HCT116 (cell line): Measurements from ENCODE around the gene TMEM132D. TPM values are rescaled to one million over a fixed set of nuclear protein-coding genes. Genes with fewer than 3 reads are reported as not detected.

ENCODE experiments used
- ATAC-seq: fragments of 200-7000 bp; cut with Tn5 transposase; 2 replicates; pipeline ENCODE4 v1.9.1; 2020; ENCODE audit warnings: mild to moderate bottlenecking, moderate library complexity
- BruUV-seq: library from RNA; stranded (reverse); fragments of 400-500 nt; replicated peaks from 2 replicates; lab custom pipeline; 2021; lab: Mats Ljungman, UMichigan
- CTCF ChIA-PET: fragments of 300-600 bp; sonication (Branson Sonifier 250); formaldehyde crosslinking; loops from one replicate; lab custom pipeline; 2021; ENCODE audit warnings: antibody characterized with exemption; lab: Charles Lee
- POLR2A ChIA-PET: fragments of 300-600, 350-600 bp; sonication (Branson Sonifier 250); formaldehyde crosslinking; loops from one replicate; lab custom pipeline; 2021; ENCODE audit warnings: antibody characterized with exemption; lab: Charles Lee
- RAD21 ChIA-PET, 2 experiments: fragments of 300-600 bp; sonication (Branson Sonifier 250); formaldehyde crosslinking; loops; one replicate each; lab custom pipeline; 2023; ENCODE audit warnings: low total read pairs in 2 of 2; ENCODE audit not compliant: uncharacterized antibody in 2 of 2, unreplicated experiment in 2 of 2, low non-redundant PET in 1 of 2; lab: Charles Lee
- DNase-seq: peaks from one replicate; pipeline ENCODE4 v3.0.0-alpha.2; 2010; ENCODE audit warnings: low read depth, low spot score
- H2AFZ ChIP-seq: fragments of 200-600 bp; shearing (Covaris generic), sonication (generic); 2 replicates; pipeline ENCODE4 v1.6.1; 2017; ENCODE audit warnings: low read depth, mixed run types, mixed read lengths, antibody characterized with exemption, low read length; ENCODE audit not compliant: poor library complexity, severe bottlenecking
- H3K27ac ChIP-seq: 2 replicates; pipeline ENCODE4 v1.5.1; 2012; ENCODE audit warnings: low read depth, low read length
- H3K27me3 ChIP-seq: fragments of 200-600 bp; sonication (generic); 2 replicates; pipeline ENCODE4 v1.6.1; 2016; ENCODE audit warnings: mixed run types, low read length, mixed read lengths; ENCODE audit not compliant: insufficient read depth
- H3K36me3 ChIP-seq, 2 experiments: fragments of 200-500 bp in 1 of 2; fragments of 200-600 bp in 1 of 2; sonication (Bioruptor generic) in 1 of 2; sonication (generic) in 1 of 2; 2 replicates each; pipeline versions ENCODE4 v1.5.1 to v1.6.1; 2014 to 2016; ENCODE audit warnings: low read length in 2 of 2, inconsistent platforms in 1 of 2, mixed read lengths in 1 of 2, mixed run types in 1 of 2; ENCODE audit not compliant: insufficient read depth in 2 of 2, control insufficient read depth in 1 of 2
- H3K4me1 ChIP-seq, 2 experiments: fragments of 200-600 bp in 1 of 2; sonication (generic) in 1 of 2; 2 replicates each; pipeline versions ENCODE4 v1.5.1 to v1.6.1; 2012 to 2017; ENCODE audit warnings: low read length in 2 of 2, inconsistent platforms in 1 of 2, mild to moderate bottlenecking in 1 of 2, mixed read lengths in 1 of 2, mixed run types in 1 of 2, moderate library complexity in 1 of 2; ENCODE audit not compliant: insufficient read depth in 2 of 2, control insufficient read depth in 1 of 2
- H3K4me2 ChIP-seq: fragments of 200-600 bp; sonication (generic); 2 replicates; pipeline ENCODE4 v1.6.1; 2017; ENCODE audit warnings: mixed run types, low read length, mixed read lengths
- H3K4me3 ChIP-seq, 2 experiments: fragments of 200-600 bp in 1 of 2; sonication (generic) in 1 of 2; replicated peaks in 1 of 2; 2 replicates each; pipeline ENCODE4 v1.5.1; 2011 to 2016; ENCODE audit warnings: low read length in 2 of 2, control low read depth in 1 of 2, low read depth in 1 of 2, mild to moderate bottlenecking in 1 of 2, mixed read lengths in 1 of 2, mixed run types in 1 of 2
- H3K79me2 ChIP-seq: fragments of 200-600 bp; sonication (generic); 2 replicates; pipeline ENCODE4 v1.6.1; 2017; ENCODE audit warnings: mild to moderate bottlenecking, mixed run types, low read length, moderate library complexity, mixed read lengths; ENCODE audit not compliant: insufficient read depth
- H3K9ac ChIP-seq: fragments of 200-600 bp; sonication (generic); 2 replicates; pipeline ENCODE4 v1.6.1; 2016; ENCODE audit warnings: low read length, mixed read lengths
- H3K9me2 ChIP-seq: fragments of 200-600 bp; sonication (generic), shearing (Covaris generic); 2 replicates; pipeline ENCODE4 v1.6.1; 2017; ENCODE audit warnings: mixed run types, mild to moderate bottlenecking, moderate library complexity; ENCODE audit not compliant: insufficient read depth
- H3K9me3 ChIP-seq, 2 experiments: fragments of 200-500 bp in 1 of 2; fragments of 200-600 bp in 1 of 2; sonication (Bioruptor generic) in 1 of 2; sonication (generic) in 1 of 2; 2 replicates each; pipeline ENCODE4 v1.6.1; 2014 to 2017; ENCODE audit warnings: low read length in 2 of 2, mixed read lengths in 2 of 2, inconsistent platforms in 1 of 2, low read depth in 1 of 2, mild to moderate bottlenecking in 1 of 2, mixed run types in 1 of 2, moderate library complexity in 1 of 2; ENCODE audit not compliant: control insufficient read depth in 1 of 2, insufficient read depth in 1 of 2
- H4K20me1 ChIP-seq: fragments of 200-600 bp; sonication (generic), shearing (Covaris generic); 2 replicates; pipeline ENCODE4 v1.6.1; 2017; ENCODE audit warnings: mixed run types, mild to moderate bottlenecking, moderate library complexity; ENCODE audit not compliant: insufficient read depth
- CBX3 ChIP-seq: IDR thresholded peaks from 2 replicates; pipeline ENCODE4 v1.6.1; 2012; ENCODE audit warnings: low read depth
- EGR1 ChIP-seq: IDR thresholded peaks from 2 replicates; pipeline ENCODE4 v1.6.1; 2012; ENCODE audit warnings: low read depth
- ELF1 ChIP-seq: IDR thresholded peaks from 2 replicates; pipeline ENCODE4 v1.6.1; 2012; ENCODE audit warnings: low read depth, borderline replicate concordance
- EZH2 ChIP-seq: fragments of 200-600 bp; sonication (generic); IDR thresholded peaks from 2 replicates; pipeline ENCODE4 v1.6.1; 2017; ENCODE audit warnings: antibody characterized with exemption, mixed run types
- EZH2phosphoT487 ChIP-seq: fragments of 200-600 bp; IDR thresholded peaks from 2 replicates; pipeline ENCODE4 v1.6.1; 2018; ENCODE audit warnings: antibody characterized with exemption, borderline replicate concordance
- FOSL1 ChIP-seq: IDR thresholded peaks from 2 replicates; pipeline ENCODE4 v1.6.1; 2012; ENCODE audit warnings: low read depth
- JUND ChIP-seq: IDR thresholded peaks from 2 replicates; pipeline ENCODE4 v1.6.1; 2012
- POLR2A ChIP-seq: IDR thresholded peaks from 2 replicates; pipeline ENCODE4 v1.7.0; 2011; ENCODE audit warnings: borderline replicate concordance; ENCODE audit not compliant: insufficient read depth, insufficient read length; ENCODE audit errors: extremely low read depth
- POLR2AphosphoS5 ChIP-seq: IDR thresholded peaks from 2 replicates; pipeline ENCODE4 v1.6.1; 2011; ENCODE audit warnings: mild to moderate bottlenecking, low read depth, low read length, moderate library complexity
- RAD21 ChIP-seq: IDR thresholded peaks from 2 replicates; pipeline ENCODE4 v1.6.1; 2012; ENCODE audit warnings: low read depth, mild to moderate bottlenecking
- SP1 ChIP-seq: IDR thresholded peaks from 2 replicates; pipeline ENCODE4 v1.6.1; 2012; ENCODE audit warnings: low read depth
- SRF ChIP-seq: IDR thresholded peaks from 2 replicates; pipeline ENCODE4 v1.6.1; 2012; ENCODE audit warnings: low read depth
- TCF7L2 ChIP-seq: IDR thresholded peaks from 2 replicates; pipeline ENCODE4 v1.7.0; 2011; ENCODE audit warnings: borderline replicate concordance, inconsistent platforms; ENCODE audit not compliant: insufficient read depth, insufficient read length; ENCODE audit errors: extremely low read depth
- ZFX ChIP-seq: fragments of 450-650 bp; IDR thresholded peaks from 2 replicates; pipeline ENCODE4 v1.6.1; 2017
- ZNF274 ChIP-seq: fragments of 200-500 bp; sonication (Bioruptor generic); IDR thresholded peaks from 2 replicates; pipeline ENCODE4 v1.6.1; 2014; ENCODE audit warnings: mild to moderate bottlenecking, low read depth, low read length, inconsistent platforms
- intact Hi-C: fragments of 100-400 bp; cut with micrococcal nuclease; formaldehyde crosslinking; loops from 2 replicates; pipeline ENCODE4 v1.10.0; 2022
- total RNA-seq: library from RNA; stranded (reverse); gene quantifications from one replicate; pipeline ENCODE4 v1.2.1, GENCODE V29; 2021; ENCODE audit not compliant: unreplicated experiment
- TF ChIP-seq, protein P1 (sequence below), 3 experiments: fragments of 200-600 bp in 1 of 3; sonication (generic) in 1 of 3; IDR thresholded peaks in 2 of 3; conservative IDR thresholded peaks in 1 of 3; 2 replicates each; pipeline ENCODE4 v1.5.1; 2012 to 2017; ENCODE audit warnings: low read depth in 2 of 3, low read length in 2 of 3, antibody characterized with exemption in 1 of 3, borderline replicate concordance in 1 of 3, control low read depth in 1 of 3, mild to moderate bottlenecking in 1 of 3, mixed read lengths in 1 of 3, mixed run types in 1 of 3, moderate library complexity in 1 of 3; ENCODE audit not compliant: insufficient read depth in 1 of 3
- TF ChIP-seq, protein P2 (sequence below): IDR thresholded peaks from 2 replicates; pipeline ENCODE4 v1.6.1; 2011; ENCODE audit warnings: mild to moderate bottlenecking, low read length, moderate library complexity; ENCODE audit not compliant: insufficient replicate concordance; ENCODE audit errors: extremely low read depth
- TF ChIP-seq, protein P3 (sequence below): IDR thresholded peaks from 2 replicates; pipeline ENCODE4 v1.6.1; 2012; ENCODE audit warnings: low read depth

Gene TMEM132D
- total RNA-seq, 1 experiment from 2014 or later: not detected

DNA sequence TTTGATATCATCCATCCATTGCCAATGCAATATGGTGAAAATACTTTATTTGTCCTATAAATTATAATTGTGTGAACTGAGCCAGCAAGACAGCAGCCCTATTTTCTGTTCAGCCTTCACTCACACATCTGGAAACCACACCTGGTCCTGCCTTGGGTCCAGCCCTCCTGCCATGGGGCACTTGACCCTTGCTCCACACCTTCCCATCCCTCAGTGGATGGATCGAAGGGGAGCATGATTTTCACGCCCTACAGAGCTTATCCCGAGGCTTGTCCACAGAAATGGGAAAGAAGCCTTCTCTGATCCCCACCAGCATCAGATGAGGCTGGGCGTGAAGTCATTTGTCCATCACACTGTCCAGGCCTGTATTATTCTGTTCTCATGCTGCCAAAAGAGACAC lies 10.1 kb downstream of the TMEM132D start:
- ATAC-seq: no peak
- H4K20me1 ChIP-seq: no peaks in the 10 kb centered on the region
- ChIA-PET POLR2A (no interaction called here), CTCF (no interaction called here), RAD21 (no interaction called here)
- H3K9me3 ChIP-seq: peaks cover 4 to 18% of the 10 kb centered on the region in 2 experiments; a peak in 2 of 4 replicates
- no peaks in the 10 kb centered on the region for H3K9me2 ChIP-seq
- H3K9ac ChIP-seq: no peak overlapping the region
- DNase-seq: no peak
- H3K27ac ChIP-seq: no peak overlapping the region
- no peak overlapping the region for H3K4me2 ChIP-seq
- no peaks in the 10 kb centered on the region for H3K79me2 ChIP-seq
- H3K36me3 ChIP-seq: no peaks in the 10 kb centered on the region
- no peaks in the 10 kb centered on the region for H3K27me3 ChIP-seq
- intact Hi-C loops: no loop called here
- no peaks in the 10 kb centered on the region for H3K4me1 ChIP-seq
- no TSS peak for BruUV-seq
- H2AFZ ChIP-seq: no peak overlapping the region
- TF ChIP-seq TCF7L2: no peak
- TF ChIP-seq SRF: no peak
- TF ChIP-seq ELF1: no peak
- TF ChIP-seq, protein P1, sequence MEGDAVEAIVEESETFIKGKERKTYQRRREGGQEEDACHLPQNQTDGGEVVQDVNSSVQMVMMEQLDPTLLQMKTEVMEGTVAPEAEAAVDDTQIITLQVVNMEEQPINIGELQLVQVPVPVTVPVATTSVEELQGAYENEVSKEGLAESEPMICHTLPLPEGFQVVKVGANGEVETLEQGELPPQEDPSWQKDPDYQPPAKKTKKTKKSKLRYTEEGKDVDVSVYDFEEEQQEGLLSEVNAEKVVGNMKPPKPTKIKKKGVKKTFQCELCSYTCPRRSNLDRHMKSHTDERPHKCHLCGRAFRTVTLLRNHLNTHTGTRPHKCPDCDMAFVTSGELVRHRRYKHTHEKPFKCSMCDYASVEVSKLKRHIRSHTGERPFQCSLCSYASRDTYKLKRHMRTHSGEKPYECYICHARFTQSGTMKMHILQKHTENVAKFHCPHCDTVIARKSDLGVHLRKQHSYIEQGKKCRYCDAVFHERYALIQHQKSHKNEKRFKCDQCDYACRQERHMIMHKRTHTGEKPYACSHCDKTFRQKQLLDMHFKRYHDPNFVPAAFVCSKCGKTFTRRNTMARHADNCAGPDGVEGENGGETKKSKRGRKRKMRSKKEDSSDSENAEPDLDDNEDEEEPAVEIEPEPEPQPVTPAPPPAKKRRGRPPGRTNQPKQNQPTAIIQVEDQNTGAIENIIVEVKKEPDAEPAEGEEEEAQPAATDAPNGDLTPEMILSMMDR (IDR thresholded peaks at IDR 0.05 in 2 of 3, conservative IDR thresholded peaks at IDR 0.05 in 1 of 3; ENCODE audit: borderline replicate concordance in 1 of 3, insufficient read depth in 1 of 3, low read depth in 2 of 3, low read length in 2 of 3): no peak
- TF ChIP-seq EGR1: no peak
- TF ChIP-seq POLR2A: no peak
- TF ChIP-seq EZH2phosphoT487: no peak
- TF ChIP-seq, protein P2, sequence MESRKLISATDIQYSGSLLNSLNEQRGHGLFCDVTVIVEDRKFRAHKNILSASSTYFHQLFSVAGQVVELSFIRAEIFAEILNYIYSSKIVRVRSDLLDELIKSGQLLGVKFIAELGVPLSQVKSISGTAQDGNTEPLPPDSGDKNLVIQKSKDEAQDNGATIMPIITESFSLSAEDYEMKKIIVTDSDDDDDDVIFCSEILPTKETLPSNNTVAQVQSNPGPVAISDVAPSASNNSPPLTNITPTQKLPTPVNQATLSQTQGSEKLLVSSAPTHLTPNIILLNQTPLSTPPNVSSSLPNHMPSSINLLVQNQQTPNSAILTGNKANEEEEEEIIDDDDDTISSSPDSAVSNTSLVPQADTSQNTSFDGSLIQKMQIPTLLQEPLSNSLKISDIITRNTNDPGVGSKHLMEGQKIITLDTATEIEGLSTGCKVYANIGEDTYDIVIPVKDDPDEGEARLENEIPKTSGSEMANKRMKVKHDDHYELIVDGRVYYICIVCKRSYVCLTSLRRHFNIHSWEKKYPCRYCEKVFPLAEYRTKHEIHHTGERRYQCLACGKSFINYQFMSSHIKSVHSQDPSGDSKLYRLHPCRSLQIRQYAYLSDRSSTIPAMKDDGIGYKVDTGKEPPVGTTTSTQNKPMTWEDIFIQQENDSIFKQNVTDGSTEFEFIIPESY: no peak
- no peak for TF ChIP-seq SP1
- no peak for TF ChIP-seq CBX3
- no peak for TF ChIP-seq JUND
- no peak for TF ChIP-seq ZFX
- TF ChIP-seq RAD21: no peak
- TF ChIP-seq EZH2: no peak
- no peak for TF ChIP-seq POLR2AphosphoS5
- TF ChIP-seq, protein P3, sequence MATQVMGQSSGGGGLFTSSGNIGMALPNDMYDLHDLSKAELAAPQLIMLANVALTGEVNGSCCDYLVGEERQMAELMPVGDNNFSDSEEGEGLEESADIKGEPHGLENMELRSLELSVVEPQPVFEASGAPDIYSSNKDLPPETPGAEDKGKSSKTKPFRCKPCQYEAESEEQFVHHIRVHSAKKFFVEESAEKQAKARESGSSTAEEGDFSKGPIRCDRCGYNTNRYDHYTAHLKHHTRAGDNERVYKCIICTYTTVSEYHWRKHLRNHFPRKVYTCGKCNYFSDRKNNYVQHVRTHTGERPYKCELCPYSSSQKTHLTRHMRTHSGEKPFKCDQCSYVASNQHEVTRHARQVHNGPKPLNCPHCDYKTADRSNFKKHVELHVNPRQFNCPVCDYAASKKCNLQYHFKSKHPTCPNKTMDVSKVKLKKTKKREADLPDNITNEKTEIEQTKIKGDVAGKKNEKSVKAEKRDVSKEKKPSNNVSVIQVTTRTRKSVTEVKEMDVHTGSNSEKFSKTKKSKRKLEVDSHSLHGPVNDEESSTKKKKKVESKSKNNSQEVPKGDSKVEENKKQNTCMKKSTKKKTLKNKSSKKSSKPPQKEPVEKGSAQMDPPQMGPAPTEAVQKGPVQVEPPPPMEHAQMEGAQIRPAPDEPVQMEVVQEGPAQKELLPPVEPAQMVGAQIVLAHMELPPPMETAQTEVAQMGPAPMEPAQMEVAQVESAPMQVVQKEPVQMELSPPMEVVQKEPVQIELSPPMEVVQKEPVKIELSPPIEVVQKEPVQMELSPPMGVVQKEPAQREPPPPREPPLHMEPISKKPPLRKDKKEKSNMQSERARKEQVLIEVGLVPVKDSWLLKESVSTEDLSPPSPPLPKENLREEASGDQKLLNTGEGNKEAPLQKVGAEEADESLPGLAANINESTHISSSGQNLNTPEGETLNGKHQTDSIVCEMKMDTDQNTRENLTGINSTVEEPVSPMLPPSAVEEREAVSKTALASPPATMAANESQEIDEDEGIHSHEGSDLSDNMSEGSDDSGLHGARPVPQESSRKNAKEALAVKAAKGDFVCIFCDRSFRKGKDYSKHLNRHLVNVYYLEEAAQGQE: no peak
- TF ChIP-seq ZNF274: no peak
- no peak for TF ChIP-seq FOSL1
- TF ChIP-seq, all 23 proteins: peak for 0
- H3K4me3 ChIP-seq: no peak overlapping the region
